MM.1S (cell line): Measurements from ENCODE around the gene SAMD14.

Experiments used
- DNase-seq: peaks from one replicate; pipeline ENCODE4 v3.0.0-alpha.2; 2015
- H2AFZ ChIP-seq: fragments of 300-600 bp; sonication (generic); 2 replicates; pipeline ENCODE4 v1.6.0; 2016; ENCODE audit warnings: antibody characterized with exemption, low read length
- H3F3A ChIP-seq: fragments of 300-600 bp; sonication (generic); 2 replicates; pipeline ENCODE4 v1.6.1; 2016; ENCODE audit warnings: mild to moderate bottlenecking, antibody characterized with exemption, low read length, moderate library complexity, mixed read lengths; ENCODE audit not compliant: insufficient read depth
- H3K27ac ChIP-seq: fragments of 300-600 bp; sonication (generic); 2 replicates; pipeline ENCODE4 v1.5.1; 2016; ENCODE audit warnings: mild to moderate bottlenecking, low read length
- H3K27me3 ChIP-seq: fragments of 300-600 bp; sonication (generic); replicated peaks from 2 replicates; pipeline ENCODE4 v1.6.0; 2016; ENCODE audit warnings: low read length; ENCODE audit not compliant: insufficient read depth
- H3K36me3 ChIP-seq: fragments of 300-600 bp; sonication (generic); replicated peaks from 2 replicates; pipeline ENCODE4 v1.6.1; 2016; ENCODE audit warnings: mild to moderate bottlenecking, low read length, mixed read lengths; ENCODE audit not compliant: insufficient read depth
- H3K4me1 ChIP-seq: fragments of 300-600 bp; sonication (generic); 2 replicates; pipeline ENCODE4 v1.6.1; 2016; ENCODE audit warnings: low read length, mixed read lengths
- H3K4me2 ChIP-seq: fragments of 300-600 bp; sonication (generic); 2 replicates; pipeline ENCODE4 v1.6.0; 2016; ENCODE audit warnings: low read depth, low read length
- H3K4me3 ChIP-seq: fragments of 300-600 bp; sonication (generic); 2 replicates; pipeline ENCODE4 v1.5.1; 2016; ENCODE audit warnings: low read length, mixed read lengths
- H3K79me2 ChIP-seq: fragments of 300-600 bp; sonication (generic); 2 replicates; pipeline ENCODE4 v1.6.1; 2016; ENCODE audit warnings: mixed run types, low read length, mixed read lengths
- H3K9ac ChIP-seq: fragments of 300-600 bp; sonication (generic); 2 replicates; pipeline ENCODE4 v1.6.1; 2016; ENCODE audit warnings: low read length, mixed read lengths
- H3K9me2 ChIP-seq: fragments of 300-600 bp; sonication (generic); replicated peaks from 2 replicates; pipeline ENCODE4 v1.6.1; 2016; ENCODE audit warnings: mild to moderate bottlenecking, low read length, mixed read lengths; ENCODE audit not compliant: insufficient read depth
- H3K9me3 ChIP-seq: fragments of 300-600 bp; sonication (generic); replicated peaks from 2 replicates; pipeline ENCODE4 v1.6.1; 2016; ENCODE audit warnings: mild to moderate bottlenecking, low read length, mixed read lengths; ENCODE audit not compliant: insufficient read depth
- H4K20me1 ChIP-seq: fragments of 300-600 bp; sonication (generic); 2 replicates; pipeline ENCODE4 v1.6.1; 2016; ENCODE audit warnings: mild to moderate bottlenecking, low read length, moderate library complexity, mixed read lengths; ENCODE audit not compliant: insufficient read depth
- EZH2 ChIP-seq: fragments of 300-600 bp; sonication (generic); optimal IDR thresholded peaks from 2 replicates; pipeline ENCODE3; 2017; ENCODE audit warnings: low read depth, mild to moderate bottlenecking, antibody characterized with exemption, low read length, mixed read lengths
- EZH2phosphoT487 ChIP-seq: fragments of 300-600 bp; sonication (generic); IDR thresholded peaks from 2 replicates; pipeline ENCODE4 v1.6.1; 2018; ENCODE audit warnings: antibody characterized with exemption, low read length
- TF ChIP-seq, protein P1 (sequence below): fragments of 300-600 bp; sonication (generic); IDR thresholded peaks from 2 replicates; pipeline ENCODE4 v1.5.1; 2016; ENCODE audit warnings: antibody characterized with exemption, low read length, mixed read lengths

SAMD14 gene

GRCh38 chr17:50065056-50065455 is 64.9 kb downstream of the SAMD14 start:
- Histone ChIP-seq H3K4me1 (no peaks in the 10 kb centered on the region), H3K79me2 (peaks cover 12% of the 10 kb centered on the region), H3K27me3 (no peaks in the 10 kb centered on the region), H3K4me3 (no peak overlapping the region), H3K4me2 (no peak overlapping the region), H2AFZ (no peak overlapping the region), H3K36me3 (no peaks in the 10 kb centered on the region), H4K20me1 (no peaks in the 10 kb centered on the region), H3K9me3 (no peaks in the 10 kb centered on the region), H3K9ac (no peak overlapping the region), H3K9me2 (no peaks in the 10 kb centered on the region), H3K27ac (no peak overlapping the region), H3F3A (no peaks in the 10 kb centered on the region)
- DNase-seq: no peak
- TF ChIP-seq, protein P1, sequence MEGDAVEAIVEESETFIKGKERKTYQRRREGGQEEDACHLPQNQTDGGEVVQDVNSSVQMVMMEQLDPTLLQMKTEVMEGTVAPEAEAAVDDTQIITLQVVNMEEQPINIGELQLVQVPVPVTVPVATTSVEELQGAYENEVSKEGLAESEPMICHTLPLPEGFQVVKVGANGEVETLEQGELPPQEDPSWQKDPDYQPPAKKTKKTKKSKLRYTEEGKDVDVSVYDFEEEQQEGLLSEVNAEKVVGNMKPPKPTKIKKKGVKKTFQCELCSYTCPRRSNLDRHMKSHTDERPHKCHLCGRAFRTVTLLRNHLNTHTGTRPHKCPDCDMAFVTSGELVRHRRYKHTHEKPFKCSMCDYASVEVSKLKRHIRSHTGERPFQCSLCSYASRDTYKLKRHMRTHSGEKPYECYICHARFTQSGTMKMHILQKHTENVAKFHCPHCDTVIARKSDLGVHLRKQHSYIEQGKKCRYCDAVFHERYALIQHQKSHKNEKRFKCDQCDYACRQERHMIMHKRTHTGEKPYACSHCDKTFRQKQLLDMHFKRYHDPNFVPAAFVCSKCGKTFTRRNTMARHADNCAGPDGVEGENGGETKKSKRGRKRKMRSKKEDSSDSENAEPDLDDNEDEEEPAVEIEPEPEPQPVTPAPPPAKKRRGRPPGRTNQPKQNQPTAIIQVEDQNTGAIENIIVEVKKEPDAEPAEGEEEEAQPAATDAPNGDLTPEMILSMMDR: no peak
- TF ChIP-seq EZH2phosphoT487: no peak
- TF ChIP-seq EZH2: no peak

- DNase-seq: no peak
Measured at GRCh38 chr17:50064253-50065001, 65.5 kb downstream of the SAMD14 start.

DNA sequence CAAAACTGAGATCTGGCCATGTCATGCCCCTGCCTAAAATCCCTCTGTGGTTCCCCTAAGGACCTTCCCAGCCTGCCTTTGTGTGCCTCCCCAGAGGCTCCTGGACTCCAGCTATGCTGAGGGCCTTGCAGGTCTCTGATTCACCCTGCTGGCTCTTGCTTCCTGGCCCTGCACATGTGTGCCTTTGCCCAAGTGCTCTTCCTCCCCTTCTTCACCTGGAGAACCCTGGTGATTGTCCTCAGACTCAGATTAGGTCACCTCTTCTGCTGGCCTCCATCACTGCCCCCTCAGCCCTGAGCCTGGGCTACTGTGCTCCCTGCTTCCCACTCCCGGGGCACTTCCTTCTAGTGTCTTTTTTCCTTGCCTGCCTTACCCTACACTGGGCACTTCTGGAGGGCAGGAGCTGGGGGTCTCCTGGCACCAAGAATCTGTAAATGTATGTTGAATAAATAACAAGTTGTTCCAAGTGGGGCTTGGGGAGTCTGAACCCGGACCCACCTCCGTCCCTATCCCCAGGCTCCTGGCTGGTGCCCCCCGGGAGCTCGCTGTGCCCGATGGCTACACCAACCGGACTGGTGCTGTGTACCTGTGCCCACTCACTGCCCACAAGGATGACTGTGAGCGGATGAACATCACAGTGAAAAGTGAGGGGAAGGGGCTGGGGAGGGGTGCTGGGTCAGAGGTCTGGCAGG is 66.3 kb downstream of the SAMD14 start:
- Histone ChIP-seq H3K27me3 (no peaks in the 10 kb centered on the region), H3F3A (no peaks in the 10 kb centered on the region)

More at GRCh38 chr17:50064253-50065001, 65.5 kb downstream of the SAMD14 start:
- Histone ChIP-seq H3K27me3 (no peaks in the 10 kb centered on the region), H3K4me2 (no peak overlapping the region), H3K36me3 (no peaks in the 10 kb centered on the region), H4K20me1 (no peaks in the 10 kb centered on the region), H3K9me3 (no peaks in the 10 kb centered on the region), H3K4me1 (peaks cover 3% of the 10 kb centered on the region; the same call in 1 of the 2 replicates), H3K79me2 (peaks cover 12% of the 10 kb centered on the region), H2AFZ (no peak overlapping the region), H3K4me3 (no peak overlapping the region), H3K9me2 (no peaks in the 10 kb centered on the region), H3F3A (no peaks in the 10 kb centered on the region), H3K27ac (no peak overlapping the region), H3K9ac (no peak overlapping the region)
- no peak for TF ChIP-seq EZH2
- no peak for TF ChIP-seq EZH2phosphoT487
- TF ChIP-seq, protein P1: no peak

More for the DNA sequence above, 66.3 kb downstream of the SAMD14 start:
- TF ChIP-seq, protein P1: no peak
- TF ChIP-seq EZH2 (no peak), EZH2phosphoT487 (no peak)
- no peak overlapping the region for H3K27ac ChIP-seq
- peaks cover 16% of the 10 kb centered on the region for H3K79me2 ChIP-seq
- no peak for DNase-seq
- H3K9me3 ChIP-seq: no peaks in the 10 kb centered on the region
- H3K9ac ChIP-seq: no peak overlapping the region
- peaks cover 5% of the 10 kb centered on the region; the same call in 1 of the 2 replicates for H3K4me1 ChIP-seq
- H4K20me1 ChIP-seq: no peaks in the 10 kb centered on the region
- no peak overlapping the region for H3K4me3 ChIP-seq
- H2AFZ ChIP-seq: no peak overlapping the region
- H3K36me3 ChIP-seq: no peaks in the 10 kb centered on the region
- no peaks in the 10 kb centered on the region for H3K9me2 ChIP-seq
- no peak overlapping the region for H3K4me2 ChIP-seq
